ENCODE results near the gene ZNF597. TPM values are rescaled to one million over a fixed set of nuclear protein-coding genes. Genes with fewer than 3 reads are reported as not detected.

Gene ZNF597
- total RNA-seq, 1 experiment from 2014 or later = 2.7 TPM

DNA sequence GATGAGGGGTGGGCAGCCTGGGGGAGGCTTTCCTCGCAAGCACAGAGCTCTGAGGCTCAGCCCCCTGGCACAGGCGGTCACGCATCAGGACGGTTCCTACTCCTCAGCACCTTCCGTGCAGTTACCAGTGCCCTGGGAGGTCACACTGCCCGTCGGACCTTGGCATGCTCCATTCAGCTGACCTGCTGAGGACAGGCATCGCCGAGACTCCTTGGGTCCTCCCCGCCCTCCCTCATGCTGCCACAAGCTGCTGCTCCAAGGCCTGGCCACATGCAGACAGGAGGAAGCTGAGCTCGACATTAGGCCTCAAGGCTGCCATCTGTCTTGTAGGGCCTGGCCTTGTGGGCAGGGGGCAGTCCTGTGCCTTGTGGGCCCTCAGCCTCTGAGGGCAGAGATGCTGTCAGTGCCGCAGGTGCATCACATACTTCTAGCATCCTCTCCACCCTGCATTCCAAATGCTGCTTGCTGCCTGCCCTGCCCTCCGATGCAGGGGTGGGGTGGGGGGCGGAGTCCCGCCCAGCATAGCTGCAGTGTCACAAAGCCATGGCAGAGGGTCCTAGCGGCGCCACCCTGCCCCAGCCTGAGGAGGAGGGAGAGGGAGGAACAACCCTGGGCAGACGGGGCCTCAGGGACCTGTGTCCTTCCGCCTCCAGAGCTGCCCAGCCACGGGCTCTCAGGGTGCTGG lies 42.7 kb upstream of the ZNF597 start:
- Histone ChIP-seq H3K4me1 (ENCODE audit: control insufficient read depth, insufficient read depth, low read length) (no peaks in the 10 kb centered on the region), H3K9me3 (ENCODE audit: control insufficient read depth, insufficient read depth, low read depth, low read length) (no peaks in the 10 kb centered on the region), H3K4me3 (ENCODE audit: low read depth in 2 of 2, low read length in 2 of 2) (no peak overlapping the region), H3K36me3 (ENCODE audit: control insufficient read depth, insufficient read depth, low read length) (peaks cover 8% of the 10 kb centered on the region; the same call in 1 of the 2 replicates), H3K27ac (ENCODE audit: low read length) (no peak overlapping the region), H3K27me3 (ENCODE audit: control insufficient read depth, insufficient read depth, low read length) (no peaks in the 10 kb centered on the region)
- POLR2A ChIA-PET = no interaction called here
- BruUV-seq (replicated peaks) = no TSS peak
- TF ChIP-seq TCF7L2 (IDR thresholded peaks at IDR 0.05; ENCODE audit: low read depth, low read length) (no peak), SIN3A (IDR thresholded peaks at IDR 0.05; ENCODE audit: borderline replicate concordance, insufficient read depth, low read depth, low read length) (no peak), POLR2AphosphoS5 (IDR thresholded peaks at IDR 0.05; ENCODE audit: low read depth, low read length) (no peak)
- TF ChIP-seq, protein P1, sequence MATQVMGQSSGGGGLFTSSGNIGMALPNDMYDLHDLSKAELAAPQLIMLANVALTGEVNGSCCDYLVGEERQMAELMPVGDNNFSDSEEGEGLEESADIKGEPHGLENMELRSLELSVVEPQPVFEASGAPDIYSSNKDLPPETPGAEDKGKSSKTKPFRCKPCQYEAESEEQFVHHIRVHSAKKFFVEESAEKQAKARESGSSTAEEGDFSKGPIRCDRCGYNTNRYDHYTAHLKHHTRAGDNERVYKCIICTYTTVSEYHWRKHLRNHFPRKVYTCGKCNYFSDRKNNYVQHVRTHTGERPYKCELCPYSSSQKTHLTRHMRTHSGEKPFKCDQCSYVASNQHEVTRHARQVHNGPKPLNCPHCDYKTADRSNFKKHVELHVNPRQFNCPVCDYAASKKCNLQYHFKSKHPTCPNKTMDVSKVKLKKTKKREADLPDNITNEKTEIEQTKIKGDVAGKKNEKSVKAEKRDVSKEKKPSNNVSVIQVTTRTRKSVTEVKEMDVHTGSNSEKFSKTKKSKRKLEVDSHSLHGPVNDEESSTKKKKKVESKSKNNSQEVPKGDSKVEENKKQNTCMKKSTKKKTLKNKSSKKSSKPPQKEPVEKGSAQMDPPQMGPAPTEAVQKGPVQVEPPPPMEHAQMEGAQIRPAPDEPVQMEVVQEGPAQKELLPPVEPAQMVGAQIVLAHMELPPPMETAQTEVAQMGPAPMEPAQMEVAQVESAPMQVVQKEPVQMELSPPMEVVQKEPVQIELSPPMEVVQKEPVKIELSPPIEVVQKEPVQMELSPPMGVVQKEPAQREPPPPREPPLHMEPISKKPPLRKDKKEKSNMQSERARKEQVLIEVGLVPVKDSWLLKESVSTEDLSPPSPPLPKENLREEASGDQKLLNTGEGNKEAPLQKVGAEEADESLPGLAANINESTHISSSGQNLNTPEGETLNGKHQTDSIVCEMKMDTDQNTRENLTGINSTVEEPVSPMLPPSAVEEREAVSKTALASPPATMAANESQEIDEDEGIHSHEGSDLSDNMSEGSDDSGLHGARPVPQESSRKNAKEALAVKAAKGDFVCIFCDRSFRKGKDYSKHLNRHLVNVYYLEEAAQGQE (IDR thresholded peaks at IDR 0.05; ENCODE audit: insufficient read depth in 1 of 2, low read depth in 2 of 2, low read length in 1 of 2) = no peak
- TF ChIP-seq, protein P2, sequence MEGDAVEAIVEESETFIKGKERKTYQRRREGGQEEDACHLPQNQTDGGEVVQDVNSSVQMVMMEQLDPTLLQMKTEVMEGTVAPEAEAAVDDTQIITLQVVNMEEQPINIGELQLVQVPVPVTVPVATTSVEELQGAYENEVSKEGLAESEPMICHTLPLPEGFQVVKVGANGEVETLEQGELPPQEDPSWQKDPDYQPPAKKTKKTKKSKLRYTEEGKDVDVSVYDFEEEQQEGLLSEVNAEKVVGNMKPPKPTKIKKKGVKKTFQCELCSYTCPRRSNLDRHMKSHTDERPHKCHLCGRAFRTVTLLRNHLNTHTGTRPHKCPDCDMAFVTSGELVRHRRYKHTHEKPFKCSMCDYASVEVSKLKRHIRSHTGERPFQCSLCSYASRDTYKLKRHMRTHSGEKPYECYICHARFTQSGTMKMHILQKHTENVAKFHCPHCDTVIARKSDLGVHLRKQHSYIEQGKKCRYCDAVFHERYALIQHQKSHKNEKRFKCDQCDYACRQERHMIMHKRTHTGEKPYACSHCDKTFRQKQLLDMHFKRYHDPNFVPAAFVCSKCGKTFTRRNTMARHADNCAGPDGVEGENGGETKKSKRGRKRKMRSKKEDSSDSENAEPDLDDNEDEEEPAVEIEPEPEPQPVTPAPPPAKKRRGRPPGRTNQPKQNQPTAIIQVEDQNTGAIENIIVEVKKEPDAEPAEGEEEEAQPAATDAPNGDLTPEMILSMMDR (IDR thresholded peaks at IDR 0.05) = no peak
- DNase-seq (ENCODE audit: low read depth, low spot score) = no peak
- in situ Hi-C loops (cut with HindIII; ENCODE audit: low pct_unique_long_range_greater_than_20kb, low sequenced_read_pairs) = no loop called here
- no peak for ATAC-seq
- CTCF ChIA-PET = no interaction called here
- intact Hi-C loops (cut with micrococcal nuclease; ENCODE audit: unreplicated experiment) = no loop called here

DNA sequence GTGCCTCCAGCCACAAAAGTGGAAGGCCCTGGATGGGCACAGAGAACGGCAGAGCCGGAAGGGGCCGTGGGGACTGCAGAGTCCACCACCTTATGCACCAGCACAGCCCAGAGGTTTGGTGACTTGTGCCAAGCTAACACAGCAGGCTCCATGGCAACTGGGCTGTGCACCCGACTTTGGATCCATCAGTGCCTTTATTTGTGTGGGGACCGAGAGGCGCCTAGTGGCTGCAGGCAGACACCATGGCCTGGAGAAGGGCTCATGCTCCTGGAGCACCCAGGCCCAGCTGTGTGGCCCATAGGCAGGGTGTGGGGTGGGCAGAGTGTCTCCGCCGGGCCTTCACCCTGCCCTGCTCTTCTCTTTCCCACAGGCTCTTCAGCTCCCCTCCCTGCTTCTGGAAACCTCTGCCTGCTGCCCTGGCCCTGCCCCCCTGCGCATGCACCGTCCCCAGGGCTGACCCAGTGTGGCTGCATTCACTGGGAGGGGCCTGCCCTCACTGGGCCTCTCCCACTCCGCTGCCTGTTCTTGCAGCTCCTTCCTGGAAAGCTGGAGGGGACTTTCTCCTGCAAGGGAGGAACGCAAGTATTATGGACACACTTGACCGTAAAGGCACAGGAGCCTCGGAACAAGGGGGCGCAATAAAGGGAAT lies 41.9 kb upstream of the ZNF597 start:
- H3K4me1 ChIP-seq (ENCODE audit: control insufficient read depth, insufficient read depth, low read length) = no peaks in the 10 kb centered on the region
- BruUV-seq (replicated peaks) = no TSS peak
- POLR2A ChIA-PET = no interaction called here
- no peaks in the 10 kb centered on the region for H3K27me3 ChIP-seq (ENCODE audit: control insufficient read depth, insufficient read depth, low read length)
- H3K9me3 ChIP-seq (ENCODE audit: control insufficient read depth, insufficient read depth, low read depth, low read length) = no peaks in the 10 kb centered on the region
- 0 out of 2 replicates have a peak, but pooled peaks have one; percentile 6 for ATAC-seq
- intact Hi-C loops (cut with micrococcal nuclease; ENCODE audit: unreplicated experiment) = no loop called here
- TF ChIP-seq, protein P1 (IDR thresholded peaks at IDR 0.05; ENCODE audit: insufficient read depth in 1 of 2, low read depth in 2 of 2, low read length in 1 of 2) = no peak
- TF ChIP-seq TCF7L2 (IDR thresholded peaks at IDR 0.05; ENCODE audit: low read depth, low read length) (no peak), POLR2AphosphoS5 (IDR thresholded peaks at IDR 0.05; ENCODE audit: low read depth, low read length) (no peak), SIN3A (IDR thresholded peaks at IDR 0.05; ENCODE audit: borderline replicate concordance, insufficient read depth, low read depth, low read length) (no peak)
- TF ChIP-seq, protein P2 (IDR thresholded peaks at IDR 0.05) = no peak
- H3K4me3 ChIP-seq (ENCODE audit: low read depth in 2 of 2, low read length in 2 of 2) = no peak overlapping the region
- H3K36me3 ChIP-seq (ENCODE audit: control insufficient read depth, insufficient read depth, low read length) = peaks cover 8% of the 10 kb centered on the region; the same call in 1 of the 2 replicates
- CTCF ChIA-PET = no interaction called here
- no peak overlapping the region for H3K27ac ChIP-seq (ENCODE audit: low read length)
- in situ Hi-C loops (cut with HindIII; ENCODE audit: low pct_unique_long_range_greater_than_20kb, low sequenced_read_pairs) = no loop called here
- no peak for DNase-seq (ENCODE audit: low read depth, low spot score)

All from Panc1 (cell line).